TTC549 (cell line): Measurements from ENCODE around the gene CCND1.
"Not testable (repeated sequence)": the region's sequence is repeated elsewhere in the genome, so short reads cannot be mapped to it uniquely, and the experiment has no call there.

Experiments
- FAIRE-seq: peaks from 2 replicates; lab custom pipeline; 2012; peaks lifted over from hg19 to GRCh38; lab: Jason Lieb, UNC

Gene CCND1

DNA sequence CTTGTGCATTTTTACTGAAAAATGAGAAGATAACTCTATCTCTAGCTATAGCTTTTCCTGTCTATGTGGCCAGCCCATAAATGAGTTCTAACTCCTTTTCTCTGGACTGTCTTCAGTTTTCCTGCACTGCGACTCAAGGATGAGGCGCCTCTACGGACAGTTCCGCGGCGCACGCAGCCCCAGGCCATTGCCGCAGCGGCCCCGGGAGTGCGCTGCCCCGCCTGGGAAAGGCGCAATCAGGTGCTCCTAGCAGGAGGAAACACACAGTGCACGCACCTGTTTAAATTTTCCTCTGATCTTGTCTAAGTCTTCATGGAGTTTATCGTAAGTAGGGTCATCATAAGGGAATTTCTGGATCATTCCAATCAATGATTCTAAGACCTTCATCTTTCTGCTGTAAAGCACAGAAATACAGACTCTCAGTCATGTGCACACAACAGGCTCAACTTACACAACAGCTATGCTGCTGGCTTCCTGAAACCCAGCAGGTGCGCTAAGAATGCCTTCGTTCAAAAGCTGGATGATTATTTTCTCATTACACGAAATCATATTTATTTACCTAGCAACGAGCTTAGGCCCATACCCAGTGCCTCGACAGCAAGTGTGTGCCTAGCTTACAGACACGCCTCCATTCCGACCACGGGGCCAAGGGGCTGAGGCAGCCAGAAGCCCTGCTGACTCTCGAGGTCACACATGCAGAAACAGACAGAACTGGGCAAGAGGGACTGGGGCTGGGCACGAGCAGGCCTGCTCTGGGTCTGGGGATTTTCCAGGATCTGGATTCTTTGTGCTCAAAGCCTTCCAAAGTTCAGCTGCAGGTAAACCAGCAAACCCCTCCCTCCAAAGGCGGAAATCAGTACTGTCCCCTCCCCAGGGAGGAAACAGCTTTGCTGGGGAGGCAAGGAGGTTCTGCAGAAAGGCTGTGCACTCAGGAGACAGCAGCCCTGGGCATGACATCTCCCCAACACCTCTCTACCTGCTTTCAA, 27.0 kb downstream of the CCND1 start:
- FAIRE-seq = no peak

DNA sequence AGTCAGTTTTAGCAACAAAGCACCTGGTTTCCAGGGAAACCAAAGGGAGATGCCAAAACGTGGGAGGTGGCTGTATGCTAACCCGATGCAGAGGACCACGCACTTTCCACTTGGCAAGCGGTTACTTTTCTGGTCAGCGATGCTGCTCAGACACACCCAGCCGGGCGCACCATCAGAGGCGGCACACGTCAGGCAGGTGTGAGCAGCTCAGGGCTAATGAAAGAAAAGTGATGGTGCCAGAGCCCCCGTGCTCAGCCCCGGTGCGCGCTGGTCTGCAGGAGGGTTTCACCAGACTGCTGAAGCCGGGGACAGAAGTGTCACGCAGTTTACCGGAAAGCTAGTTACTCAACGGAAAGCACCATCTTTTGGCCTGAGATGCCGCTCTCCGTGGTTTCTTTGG, 28.5 kb downstream of the CCND1 start:
- no peak for FAIRE-seq

DNA sequence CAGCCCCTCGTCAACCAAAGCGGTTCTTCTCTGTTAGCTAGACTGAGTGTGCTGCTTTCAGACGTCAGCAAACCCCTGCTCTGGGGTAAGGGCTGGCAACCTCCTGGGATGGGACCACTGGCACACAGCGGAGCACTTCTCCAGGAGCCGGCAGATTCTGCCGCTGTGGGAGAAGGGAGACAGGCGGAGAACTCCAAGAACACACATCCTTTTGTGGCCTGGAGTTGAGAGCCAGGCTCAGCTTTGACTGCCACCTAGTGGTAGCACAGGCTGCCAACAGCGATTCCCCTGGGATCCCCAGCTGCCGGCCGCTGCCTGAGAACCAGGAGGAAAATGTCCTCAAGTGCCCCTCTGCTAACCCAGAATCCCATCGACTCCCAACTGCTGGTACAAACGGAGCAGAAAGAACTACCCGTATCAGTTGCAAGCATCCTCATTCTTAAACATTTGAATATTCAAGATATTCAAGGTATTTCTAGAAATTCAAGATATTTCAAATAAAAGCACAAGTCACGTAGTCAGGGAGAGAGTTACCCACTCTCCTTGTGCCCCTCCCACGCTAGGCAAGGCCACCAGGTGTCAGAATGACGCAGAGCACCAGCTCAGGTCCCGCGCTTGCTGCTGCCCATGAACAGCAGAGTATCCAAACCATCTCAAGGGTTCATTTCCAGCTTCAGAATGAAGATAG, 29.3 kb downstream of the CCND1 start:
- FAIRE-seq = peak; percentile 60

DNA sequence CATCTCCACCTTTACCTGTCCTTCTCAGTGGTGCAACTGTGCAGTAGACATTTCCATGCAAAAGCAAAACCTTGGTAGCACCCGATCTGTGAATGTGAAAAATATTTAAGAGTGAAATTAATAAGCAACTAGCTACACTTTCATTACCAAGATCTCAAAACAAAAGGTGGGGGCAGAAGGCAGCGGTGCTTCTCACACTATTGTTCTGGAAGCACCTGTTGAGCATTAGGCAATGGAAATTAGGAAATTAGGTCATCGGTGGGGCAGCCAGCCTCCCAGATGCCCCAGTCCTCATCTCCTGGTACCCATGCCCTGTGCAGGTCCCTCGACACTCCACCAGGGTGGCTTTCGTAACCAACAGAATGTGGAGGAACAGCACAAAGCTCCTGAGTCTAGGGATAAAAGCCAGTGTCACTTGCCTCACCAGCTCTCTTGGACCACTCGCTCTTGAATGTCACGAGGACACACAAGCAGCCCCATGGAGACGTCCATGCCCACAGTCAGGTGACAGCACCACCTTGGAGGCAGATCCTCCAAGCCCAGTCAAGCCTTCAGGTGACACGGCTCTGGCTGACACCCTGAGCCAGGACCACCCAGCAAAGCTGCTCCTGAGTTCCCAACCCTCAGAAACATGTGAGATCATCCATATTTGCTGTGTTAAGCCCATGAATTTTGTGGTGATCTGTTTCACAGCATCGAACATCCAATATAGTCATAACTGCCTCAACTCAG, 30.9 kb downstream of the CCND1 start:
- FAIRE-seq = no peak

DNA sequence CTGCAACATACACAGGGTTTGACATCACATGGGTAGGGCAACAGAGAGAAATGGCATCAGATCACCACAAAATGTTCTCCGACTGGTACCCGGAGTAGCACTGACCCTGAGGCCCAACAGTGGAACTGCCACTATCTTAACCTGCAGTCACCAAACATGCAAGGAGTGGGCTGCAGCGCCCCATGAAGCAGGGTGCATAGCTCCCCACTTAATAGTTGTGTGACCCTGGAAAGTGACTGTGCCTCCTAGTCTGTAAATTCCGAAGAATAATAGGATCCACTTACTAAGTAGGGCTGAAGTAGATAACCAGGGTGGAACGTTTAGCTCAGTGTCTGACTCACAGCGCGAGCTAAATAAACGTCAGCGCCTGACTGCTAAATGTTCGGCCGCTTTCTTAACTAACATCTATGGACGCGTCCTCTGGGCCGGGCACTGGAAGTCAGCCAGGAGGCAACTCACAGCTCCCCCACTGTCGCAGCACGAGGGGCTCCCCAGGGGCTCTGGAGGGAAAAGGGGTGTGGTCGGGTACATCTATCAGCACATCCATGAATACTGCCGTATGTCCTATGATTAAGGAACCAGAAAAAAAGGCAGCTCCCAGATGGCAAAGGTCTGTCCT, 33.4 kb downstream of the CCND1 start:
- no peak for FAIRE-seq

DNA sequence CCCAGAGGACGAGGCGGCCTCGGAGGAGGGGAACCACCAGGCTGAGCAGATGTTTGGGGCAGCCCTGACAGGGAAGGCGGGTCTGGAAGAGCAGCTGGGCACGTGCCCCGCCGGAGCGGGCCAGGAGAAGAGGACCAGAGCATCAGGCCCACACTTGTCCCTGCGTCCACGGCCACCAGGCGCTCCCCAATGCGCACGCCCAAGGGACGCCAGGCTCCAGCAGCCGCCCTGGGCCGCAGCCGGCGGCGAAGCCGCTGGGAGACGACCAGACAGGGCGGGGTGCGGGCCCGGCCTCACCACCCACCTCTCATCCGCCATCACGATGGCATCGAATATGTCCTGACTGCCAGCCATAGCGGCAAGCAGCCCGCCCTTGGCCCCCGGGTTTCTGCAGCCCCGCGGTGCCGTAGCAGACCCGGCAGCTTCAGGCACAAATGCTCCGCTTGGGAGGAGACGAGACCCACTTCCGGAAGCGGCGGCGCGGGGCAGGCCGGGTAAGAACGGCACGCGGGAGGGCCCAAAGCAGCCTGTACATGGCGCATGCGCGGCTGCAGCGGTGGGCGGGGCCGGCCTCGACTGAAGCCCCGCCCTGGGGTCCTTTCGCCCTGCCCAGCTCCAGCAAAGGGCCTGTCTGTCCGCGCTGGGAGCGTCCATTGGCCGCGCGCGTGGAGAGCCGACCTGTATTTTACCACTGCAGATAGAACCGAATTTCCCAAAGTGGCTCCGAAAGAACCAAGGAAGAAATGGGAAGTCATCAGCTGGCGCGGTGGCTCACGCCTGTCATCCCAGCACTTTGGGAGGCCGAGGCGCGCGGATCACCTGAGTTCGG, 34.1 kb downstream of the CCND1 start, which contains the start of gene LTO1:
Gene LTO1, minus strand, starts transcription at position 468 of the 829 bp plus-strand sequence. Its CDS starts 114 bp downstream, at position 354.
- no peak for FAIRE-seq

DNA sequence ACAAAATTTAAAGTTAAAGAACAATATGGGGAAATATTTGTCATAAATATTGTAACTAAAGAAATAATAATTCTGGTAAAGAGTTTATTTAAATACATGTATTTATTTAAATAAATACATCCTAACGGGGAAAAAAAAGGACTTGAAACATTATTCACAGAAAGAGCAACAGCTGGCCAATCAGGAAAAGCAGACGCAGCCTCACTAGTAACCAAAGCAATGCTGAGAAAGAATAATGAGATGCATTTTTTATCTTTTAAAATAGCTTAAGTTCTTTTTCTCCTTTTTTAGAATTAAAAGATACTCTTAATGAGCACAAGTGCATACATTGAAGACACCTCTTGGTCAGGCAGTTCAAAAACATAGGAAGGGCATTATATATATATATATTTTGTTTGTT, 36.8 kb downstream of the CCND1 start:
- no peak for FAIRE-seq

DNA sequence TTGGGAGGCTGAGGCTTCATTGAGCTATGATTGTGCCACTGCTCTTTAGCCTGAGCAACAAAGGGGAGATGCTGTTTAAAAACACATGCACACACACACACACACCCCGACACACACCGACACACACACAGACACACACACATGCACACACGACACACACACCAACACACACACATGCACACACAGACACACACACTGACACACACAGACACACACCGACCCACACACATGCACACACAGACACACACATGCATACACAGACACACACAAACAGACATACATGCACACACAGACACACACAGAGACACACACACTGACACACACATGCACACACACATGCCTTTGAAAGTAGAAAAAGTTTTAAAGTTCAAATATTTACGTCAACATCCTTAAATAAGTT, 39.7 kb downstream of the CCND1 start:
- no peak for FAIRE-seq

DNA sequence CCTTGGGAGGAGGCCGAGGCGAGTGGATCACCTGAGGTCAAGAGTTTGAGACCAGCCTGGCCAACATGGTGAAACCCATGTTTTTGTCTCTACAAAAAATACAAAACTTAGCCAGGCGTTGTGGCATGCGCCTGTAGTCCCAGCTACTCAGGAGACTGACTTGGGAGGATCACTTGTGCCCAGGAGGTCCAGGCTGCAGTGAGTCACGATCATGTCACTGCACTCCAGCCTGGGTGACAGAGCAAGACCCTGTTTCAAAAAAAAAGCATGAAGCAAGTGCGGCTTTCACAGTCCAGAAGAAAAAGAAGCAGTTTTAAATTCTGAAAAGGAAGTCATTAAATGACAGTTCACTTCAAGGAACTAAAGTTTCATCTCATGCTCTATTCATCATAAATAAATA, 41.3 kb downstream of the CCND1 start:
- FAIRE-seq = no peak

DNA sequence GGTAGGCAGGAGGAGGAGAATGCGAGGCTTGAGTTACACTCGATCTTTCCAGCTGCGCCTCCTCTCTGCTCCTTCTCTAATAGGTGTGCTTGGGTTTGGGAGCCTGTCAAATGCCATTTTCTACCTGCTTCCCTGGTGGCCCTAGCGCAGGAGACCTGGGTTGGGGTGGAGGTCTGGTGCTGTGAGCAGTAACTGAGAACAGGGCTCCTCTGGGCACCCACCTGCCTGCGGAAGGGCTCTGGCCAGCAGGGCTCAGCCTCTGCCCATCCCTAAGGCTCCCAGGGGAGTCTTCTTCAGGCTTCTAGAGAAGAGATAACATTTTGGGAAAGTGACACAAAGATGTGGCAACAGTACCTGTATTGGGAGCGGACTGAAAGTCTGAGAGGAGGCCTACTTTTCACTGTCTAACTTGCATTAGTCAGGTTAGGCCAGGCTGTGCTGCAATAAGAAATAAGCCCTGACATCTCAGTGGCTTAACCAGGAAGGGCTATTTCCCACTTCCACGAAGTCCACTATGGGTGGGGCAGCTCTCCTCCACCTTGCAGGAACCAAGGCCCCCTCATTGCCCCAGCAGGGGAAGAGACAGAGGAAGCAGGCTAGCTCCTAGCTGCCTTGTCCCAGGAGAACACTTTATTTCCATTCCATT, 41.8 kb downstream of the CCND1 start:
- FAIRE-seq = no peak

DNA sequence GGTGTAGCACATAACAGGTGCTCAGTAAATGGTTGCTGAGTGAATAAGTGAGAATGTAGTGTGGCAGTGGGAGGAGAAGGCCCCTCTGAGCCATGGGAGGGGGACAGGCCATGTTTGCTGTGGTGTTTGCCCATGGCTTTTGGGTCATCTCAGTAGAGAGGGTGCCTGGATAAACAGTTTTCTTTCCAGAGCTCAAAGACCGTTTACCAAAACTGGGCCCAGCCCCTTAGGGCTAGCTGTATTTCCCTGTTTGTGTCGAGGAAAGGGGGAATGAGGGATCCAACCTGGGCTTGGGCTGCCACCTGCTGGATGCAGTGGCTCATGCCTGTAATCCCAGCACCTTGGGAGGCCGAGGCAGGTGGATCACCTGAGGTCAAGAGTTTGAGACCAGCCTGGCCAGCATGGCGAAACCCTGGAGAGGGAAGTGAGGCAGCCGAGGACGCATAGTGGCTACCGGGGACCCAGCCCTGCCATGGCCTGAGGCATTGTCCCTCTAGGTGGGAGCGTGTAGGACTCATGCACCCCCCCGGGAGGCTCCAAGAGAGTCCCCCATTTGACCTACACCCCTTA, 42.9 kb downstream of the CCND1 start:
- FAIRE-seq = no peak

DNA sequence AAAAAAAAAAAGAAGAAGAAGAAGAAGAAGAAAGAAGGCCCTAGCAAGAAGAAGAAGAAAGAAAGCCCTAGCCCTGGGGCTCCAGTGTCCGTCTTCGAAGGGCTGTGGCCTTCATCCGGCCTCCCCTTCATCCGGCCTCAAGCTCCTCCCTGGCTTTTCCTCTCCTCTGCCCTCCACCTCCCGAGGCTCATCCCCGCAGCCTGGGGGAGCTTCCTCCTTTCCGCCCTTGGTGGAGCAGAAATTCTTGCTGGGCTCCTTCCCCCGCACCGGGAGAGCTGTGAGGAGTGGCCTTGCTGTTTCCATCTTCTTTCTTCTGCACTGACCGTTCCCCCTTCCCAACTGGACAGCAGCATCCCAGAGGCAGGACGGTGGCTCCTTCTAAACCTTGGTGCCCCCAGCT, 43.7 kb downstream of the CCND1 start:
- FAIRE-seq = no peak

DNA sequence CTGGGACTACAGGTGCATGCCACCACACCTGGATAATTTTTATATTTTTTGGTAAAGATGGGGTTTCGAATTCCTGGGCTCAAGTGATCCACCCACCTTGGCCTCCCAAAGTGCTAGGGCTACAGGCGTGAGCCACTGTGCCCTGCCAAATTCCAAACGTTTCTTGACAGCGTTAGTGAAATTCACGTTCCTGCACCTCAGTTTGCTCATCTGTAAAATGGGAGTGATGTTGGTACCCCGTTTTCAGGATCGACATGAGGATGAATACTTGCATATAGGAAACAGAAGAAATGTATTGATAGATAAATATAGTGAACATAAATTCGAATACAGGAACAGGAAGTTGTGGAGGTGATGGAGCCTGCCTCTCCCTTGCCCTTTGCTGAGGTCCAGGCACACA, 44.4 kb downstream of the CCND1 start:
- FAIRE-seq = no peak

DNA sequence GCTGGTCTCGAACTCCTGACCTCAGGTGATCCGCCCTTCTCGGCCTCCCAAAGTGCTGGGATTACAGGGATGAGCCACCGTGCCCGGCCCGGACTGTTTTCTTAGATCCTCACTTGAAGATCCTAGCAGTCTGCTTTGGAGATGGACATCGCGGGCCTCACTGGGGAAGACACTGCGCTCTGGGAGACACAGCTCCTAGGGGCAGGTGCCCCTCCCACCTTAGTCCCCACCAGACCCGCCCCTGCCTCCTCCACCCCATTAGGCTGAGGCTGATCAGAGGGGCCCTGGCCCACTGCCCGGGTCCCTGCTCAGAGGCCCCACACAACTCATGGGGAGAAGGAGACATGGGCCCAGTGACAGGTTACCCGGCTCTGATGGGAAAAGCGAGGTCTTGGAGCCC, 45.5 kb downstream of the CCND1 start:
- no peak for FAIRE-seq

DNA sequence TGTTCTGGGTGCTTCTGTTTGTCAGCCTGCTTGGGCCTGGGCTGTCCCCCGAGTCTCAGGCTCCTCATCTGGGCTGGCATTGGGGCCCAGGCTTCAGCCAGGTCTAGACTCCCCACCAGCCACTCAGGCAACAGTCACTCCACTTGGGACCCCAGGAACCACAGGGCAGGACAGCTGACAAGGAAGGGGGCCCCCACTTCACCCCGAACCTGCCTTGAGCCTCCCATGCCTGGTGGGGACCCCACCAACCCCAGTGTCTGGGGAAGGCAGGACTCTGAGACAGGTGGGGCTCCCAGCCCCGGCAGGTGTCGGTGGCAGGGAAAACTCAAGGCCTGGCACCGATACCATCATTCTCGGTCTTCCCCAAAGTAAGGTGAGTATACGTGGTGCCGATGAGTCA, 45.9 kb downstream of the CCND1 start:
- FAIRE-seq = no peak

DNA sequence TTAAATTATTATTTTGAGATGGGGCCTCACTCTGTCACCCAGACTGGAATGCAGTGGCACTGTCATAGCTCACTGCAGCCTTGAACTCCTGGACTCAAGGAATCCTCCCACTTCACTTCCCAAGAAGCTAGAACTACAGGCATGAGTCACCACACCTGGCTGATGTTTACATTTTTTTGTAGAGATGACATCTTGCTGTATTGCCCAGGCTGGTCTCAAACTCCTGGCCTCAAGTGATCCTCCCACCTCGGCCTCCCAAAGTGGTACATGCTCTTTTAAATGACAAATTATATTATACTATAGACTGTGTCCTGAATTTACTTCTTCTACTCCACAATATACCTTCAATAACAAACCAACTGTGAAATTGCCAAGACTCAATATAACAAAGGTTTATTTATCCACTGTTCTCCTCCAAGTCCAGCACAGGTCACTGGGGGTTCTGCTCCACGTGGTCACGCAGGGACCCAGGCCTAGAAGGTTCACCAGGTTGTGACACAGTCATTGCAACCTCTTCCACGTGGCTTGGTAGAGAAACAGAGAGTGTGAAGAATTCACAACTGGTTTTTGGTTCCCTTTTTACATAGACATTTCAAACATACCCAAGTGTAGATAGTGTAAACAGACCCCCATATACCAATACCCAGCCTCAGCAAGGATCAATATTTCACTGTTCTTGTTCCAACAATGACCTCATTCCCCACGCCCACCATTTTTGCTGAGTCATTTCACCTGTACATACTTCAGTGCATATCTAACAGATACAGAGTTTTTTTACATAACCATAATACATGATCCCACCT, 47.2 kb downstream of the CCND1 start:
- FAIRE-seq = not testable (repeated sequence)

DNA sequence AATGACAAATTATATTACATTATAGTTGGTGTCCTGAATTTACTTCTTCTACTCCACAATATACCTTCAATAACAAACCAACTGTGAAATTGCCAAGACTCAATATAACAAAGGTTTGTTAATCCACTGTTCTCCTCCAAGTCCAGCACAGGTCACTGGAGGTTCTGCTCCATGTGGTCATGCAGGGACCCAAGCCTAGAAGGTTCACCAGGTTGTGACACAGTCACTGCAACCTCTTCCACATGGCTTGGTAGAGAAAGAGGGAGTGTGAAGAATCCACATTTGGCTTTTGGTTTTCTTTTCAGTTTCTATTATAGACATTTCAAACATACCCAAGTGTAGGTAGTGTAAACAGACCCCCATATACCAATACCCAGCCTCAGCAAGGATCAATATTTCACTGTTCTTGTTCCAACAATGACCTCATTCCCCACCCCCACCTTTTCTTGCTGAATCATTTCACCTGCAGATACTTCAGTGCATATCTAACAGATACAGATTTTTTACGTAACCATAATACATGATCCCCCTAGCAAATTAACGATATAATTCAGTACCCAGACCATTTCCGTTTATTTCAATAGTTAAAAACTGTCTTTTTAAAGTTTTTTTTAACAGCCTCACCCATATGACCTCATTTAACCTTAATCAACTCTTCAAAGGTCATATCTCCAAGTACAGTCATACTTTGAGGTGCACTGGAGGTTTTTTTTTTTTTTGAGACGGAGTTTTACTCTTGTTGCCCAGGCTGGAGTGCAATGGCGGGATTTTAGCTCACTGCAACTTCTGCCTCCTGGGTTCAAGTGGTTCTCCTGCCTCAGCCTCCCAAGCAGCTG, 48.7 kb downstream of the CCND1 start:
- no peak for FAIRE-seq

DNA sequence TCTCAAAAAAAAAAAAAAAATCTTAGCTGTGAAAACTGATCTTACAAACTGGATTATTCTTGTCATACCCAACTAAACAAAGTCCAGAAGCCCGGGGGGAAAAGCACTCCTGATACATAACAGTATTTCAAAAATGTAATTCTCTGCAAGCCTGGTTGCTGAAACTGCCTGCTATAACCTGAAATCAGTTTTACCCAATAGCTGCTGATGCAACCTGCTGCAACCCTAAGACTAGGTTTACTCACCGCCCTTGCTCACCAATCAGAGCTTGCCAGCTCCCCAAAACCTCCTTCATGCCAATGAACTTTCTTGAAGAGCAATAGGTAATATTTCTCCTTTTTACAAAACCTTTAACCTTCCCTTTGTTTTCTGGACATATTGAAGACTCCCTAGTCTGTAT, 50.5 kb downstream of the CCND1 start:
- no peak for FAIRE-seq

DNA sequence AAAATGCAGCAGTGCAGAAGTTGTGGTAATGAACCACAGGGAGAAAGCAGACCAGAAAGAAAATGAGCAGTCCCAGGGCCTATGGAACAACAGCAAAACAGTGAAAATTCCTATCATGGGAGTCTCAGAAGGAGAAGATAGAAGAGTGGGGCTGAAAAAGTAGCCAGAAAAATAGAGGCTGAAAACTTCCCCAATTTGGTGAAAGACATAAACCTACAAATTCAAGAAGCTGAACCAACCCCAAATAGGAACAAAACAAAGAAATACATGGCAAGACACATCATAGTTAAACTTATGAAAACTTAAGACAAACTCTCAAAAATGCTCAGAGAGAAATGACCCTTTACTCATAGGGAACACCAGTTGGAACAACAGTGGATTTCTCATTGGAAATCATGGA, 51.5 kb downstream of the CCND1 start:
- FAIRE-seq = no peak
